T47D (cell line): ENCODE results near the gene GP9.

Source experiments
- DNase-seq, 2 experiments: peaks; one replicate each; pipeline versions ENCODE4 v3.0.0 to v3.0.0-alpha.2; 2011 to 2012; ENCODE audit warnings: low read depth in 1 of 2, low spot score in 1 of 2
- JUND ChIP-seq: IDR thresholded peaks from 2 replicates; pipeline ENCODE4 v1.6.1; 2012; ENCODE audit warnings: low read depth
- in situ Hi-C: cut with HindIII; loops from 2 replicates; pipeline ENCODE4 v1.10.0; 2016; ENCODE audit warnings: low sequenced_read_pairs, low pct_unique_long_range_greater_than_20kb

Gene GP9

GRCh38 chr3:129046732-129047552 lies 13.6 kb upstream of the GP9 start:
- in situ Hi-C loops, result no loop called here
- no peak for TF ChIP-seq JUND
- no peak for DNase-seq

DNA sequence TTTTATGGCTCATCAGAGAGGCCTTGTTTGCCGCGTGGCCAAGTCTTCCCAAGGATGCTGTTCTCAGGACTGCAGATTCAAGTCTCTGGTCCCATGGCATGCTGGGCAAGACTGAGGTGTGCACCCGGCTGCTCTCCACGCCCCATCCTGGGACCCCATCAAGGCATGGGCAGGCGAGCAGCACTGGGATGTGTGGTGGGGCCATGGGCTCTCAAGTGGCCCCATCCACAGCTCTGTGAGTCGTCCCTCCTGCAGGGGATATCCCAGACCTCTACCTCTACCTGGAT lies 13.1 kb upstream of the GP9 start:
- no peak for DNase-seq
- TF ChIP-seq JUND, result no peak
- in situ Hi-C loops, result no loop called here

DNA sequence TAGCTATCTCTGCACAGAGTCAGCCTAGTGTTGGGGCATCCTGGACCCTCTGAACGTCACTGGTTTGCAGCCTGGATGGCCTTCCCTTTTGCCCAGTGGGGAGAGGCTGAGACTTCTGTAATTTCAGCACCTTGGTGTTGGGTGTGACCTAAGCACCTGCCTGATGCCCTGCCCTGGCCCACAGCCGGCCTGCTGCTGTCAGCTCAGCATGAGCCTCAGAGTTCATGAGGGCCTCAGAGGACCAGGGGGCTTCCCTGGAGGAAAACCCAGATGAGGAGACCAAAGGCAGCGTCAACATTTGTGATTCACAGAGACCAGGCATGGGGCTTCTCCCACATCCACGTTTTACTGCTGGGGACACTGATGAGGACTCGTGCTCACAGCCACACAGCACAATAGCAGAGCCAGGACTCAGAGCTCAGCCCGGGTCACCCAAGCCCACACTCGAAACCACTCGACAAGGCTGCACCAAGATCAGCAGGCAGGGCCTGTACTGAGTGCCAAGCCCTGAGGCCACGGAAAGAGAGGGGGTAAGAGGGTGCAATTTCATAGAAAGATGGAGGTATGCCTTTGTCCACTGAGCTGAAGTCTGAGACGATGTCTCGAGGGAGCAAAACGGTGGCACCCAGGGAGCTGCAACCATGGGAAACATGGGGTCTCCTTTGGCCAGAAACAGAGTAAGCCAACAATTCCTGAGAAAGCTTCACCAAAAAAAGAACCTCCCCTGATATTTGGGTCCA lies 9.9 kb upstream of the GP9 start:
- DNase-seq, result no peak
- in situ Hi-C loops, result no loop called here
- TF ChIP-seq JUND, result no peak

GRCh38 chr3:129051871-129052340 lies 8.7 kb upstream of the GP9 start:
- no peak for DNase-seq
- in situ Hi-C loops, result no loop called here
- TF ChIP-seq JUND, result no peak

DNA sequence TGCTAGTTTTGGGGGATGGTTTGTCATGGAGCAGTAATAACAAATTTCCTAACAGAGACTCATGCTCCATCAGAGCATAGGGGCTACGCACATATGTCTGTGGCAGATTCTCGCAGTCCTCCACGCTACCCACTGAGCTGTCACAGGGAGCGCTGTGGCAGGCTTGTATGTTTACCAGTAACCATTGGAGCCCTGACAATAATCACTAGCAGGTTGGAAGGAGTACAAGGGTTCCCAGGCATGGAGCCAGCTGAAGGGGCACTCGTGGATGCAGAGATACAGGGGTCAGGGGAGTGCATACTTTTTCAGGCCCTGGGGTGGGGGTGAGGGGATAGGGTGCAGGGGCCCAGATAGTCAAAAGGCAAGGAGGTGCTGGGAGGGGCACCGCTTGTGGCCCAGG lies 7.9 kb upstream of the GP9 start:
- no peak for TF ChIP-seq JUND
- in situ Hi-C loops, result no loop called here
- DNase-seq, result no peak

DNA sequence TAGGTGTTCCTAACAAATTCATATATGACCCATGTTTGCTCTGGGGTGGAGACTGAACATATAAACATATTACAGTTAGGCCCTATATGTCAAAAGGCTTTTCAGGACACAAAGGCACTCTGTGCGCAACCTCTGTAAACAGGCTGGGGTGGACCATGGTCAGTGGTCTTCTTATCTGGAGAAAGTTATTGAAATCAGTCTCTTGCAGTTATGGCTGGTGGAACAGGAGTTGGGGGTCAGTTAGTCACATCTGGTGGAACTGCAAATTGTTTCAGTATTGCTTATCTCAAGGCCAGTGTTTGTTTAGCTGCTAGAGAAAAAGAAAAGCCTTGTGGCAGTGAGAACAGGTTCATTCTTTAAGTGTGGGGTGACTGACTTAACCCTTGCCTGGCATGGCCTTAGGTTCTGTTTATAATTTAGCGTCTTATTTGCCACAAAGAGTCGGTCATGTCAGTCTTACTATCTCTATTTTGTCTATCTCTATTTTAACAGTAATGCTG lies 5.9 kb upstream of the GP9 start:
- TF ChIP-seq JUND, result no peak
- in situ Hi-C loops, result no loop called here
- peak in 1 of 2 experiments; percentile 38 for DNase-seq

GRCh38 chr3:129056451-129057173 lies 4.0 kb upstream of the GP9 start:
- in situ Hi-C loops, result no loop called here
- no peak for TF ChIP-seq JUND
- peak in 1 of 2 experiments; percentile 32 for DNase-seq

- no peak for TF ChIP-seq JUND
- DNase-seq, result no peak
- in situ Hi-C loops, result no loop called here
Observed at GRCh38 chr3:129057249-129057648, 3.3 kb upstream of the GP9 start.

DNA sequence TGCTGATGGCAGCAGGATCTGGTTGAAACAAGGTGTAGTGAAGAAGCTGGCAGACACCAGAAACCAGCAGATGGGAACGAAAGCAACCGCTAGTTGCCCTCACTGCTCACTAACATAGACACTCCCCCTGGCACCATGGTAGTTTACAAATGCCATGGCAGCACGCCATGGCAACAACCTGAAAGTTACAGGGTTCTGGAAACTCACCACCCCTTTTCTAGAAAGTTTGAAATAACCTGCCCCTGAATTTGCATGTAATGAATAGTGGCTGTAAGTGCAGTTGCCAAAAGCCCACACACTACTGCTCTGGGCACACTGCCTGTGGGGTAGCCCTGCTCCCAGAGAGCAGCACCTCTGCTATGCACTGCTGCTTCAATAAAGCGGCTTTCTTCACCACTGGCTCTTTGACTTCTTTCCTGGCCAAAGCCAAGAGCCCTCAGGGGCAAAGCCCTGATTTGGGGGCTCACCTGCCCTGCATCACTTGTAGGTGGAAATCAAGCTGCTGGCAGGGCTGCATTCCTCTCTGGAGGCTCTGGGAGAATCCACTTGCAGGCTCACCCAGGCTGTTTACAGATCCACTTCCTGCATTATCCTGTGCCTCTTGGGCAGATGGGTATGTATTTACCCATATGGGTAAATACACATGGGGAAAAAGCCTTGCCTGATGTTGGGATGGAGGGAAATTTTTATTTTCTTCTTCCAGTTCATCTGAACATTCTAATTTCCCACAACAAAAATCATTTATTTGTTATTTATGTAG lies 2.0 kb upstream of the GP9 start:
- peak; percentile 64 to 70 for DNase-seq
- TF ChIP-seq JUND, result no peak
- in situ Hi-C loops, result no loop called here

GRCh38 chr3:129059311-129059958 lies 1.1 kb upstream of the GP9 start:
- no peak for DNase-seq
- TF ChIP-seq JUND, result no peak
- in situ Hi-C loops, result no loop called here

- DNase-seq, result no peak
- in situ Hi-C loops, result no loop called here
- no peak for TF ChIP-seq JUND
Observed at GRCh38 chr3:129061023-129061887, 676 bp downstream of the GP9 start.
